ENCODE data around the gene OLFML1. TPM values are rescaled to one million over a fixed set of nuclear protein-coding genes. Genes with fewer than 3 reads are reported as not detected.

OLFML1 gene
- total RNA-seq, 1 experiment from 2014 or later: not detected

- no peak overlapping the region for H2BK20ac ChIP-seq (ENCODE audit: low read depth, low read length, poor library complexity, severe bottlenecking)
- no peak overlapping the region for H2AFZ ChIP-seq (ENCODE audit: low read length)
- Mint-ChIP-seq H3K36me3 (ENCODE audit: insufficient read depth in 1 of 3, low read depth in 3 of 3) (no peaks in the 10 kb centered on the region), H3K4me1 (peaks cover 14 to 16% of the 10 kb centered on the region in 2 experiments), H3K4me3 (no peak overlapping the region), H3K27ac (no peak overlapping the region), H3K27me3 (ENCODE audit: low read depth) (peaks cover 10% of the 10 kb centered on the region), H3K9me3 (no peaks in the 10 kb centered on the region)
- no peak overlapping the region for H3K4me2 ChIP-seq (ENCODE audit: insufficient read depth, insufficient read length, low read length)
- H3K4ac ChIP-seq (ENCODE audit: low read depth, low read length): no peak overlapping the region
- no peaks in the 10 kb centered on the region for H3K27me3 ChIP-seq (ENCODE audit: insufficient read depth, low read length)
- no peak overlapping the region for H4K91ac ChIP-seq (ENCODE audit: insufficient read length, low read depth, low read length)
- H2BK15ac ChIP-seq (ENCODE audit: low read depth, low read length): no peak overlapping the region
- H3K18ac ChIP-seq (ENCODE audit: insufficient read length, low read depth, low read length): no peak overlapping the region
- H3K23ac ChIP-seq (ENCODE audit: insufficient read length, low read depth, low read length): no peak overlapping the region
- no peak overlapping the region for H3K27ac ChIP-seq (ENCODE audit: insufficient read length, low read depth, low read length)
- no peaks in the 10 kb centered on the region for H3K79me2 ChIP-seq (ENCODE audit: insufficient read depth, low read length)
- H3K4me1 ChIP-seq (ENCODE audit: insufficient read depth, low read length): no peaks in the 10 kb centered on the region
- H3K56ac ChIP-seq (ENCODE audit: insufficient read length, low read depth, low read length): no peak overlapping the region
- H3K14ac ChIP-seq (ENCODE audit: insufficient read depth, low read length): no peak overlapping the region
- no peak overlapping the region for H2BK120ac ChIP-seq (ENCODE audit: low read depth, low read length, poor library complexity, severe bottlenecking)
- DNase-seq: no peak
- no peaks in the 10 kb centered on the region for H3K9me3 ChIP-seq (ENCODE audit: control insufficient read depth, low read depth, low read length)
- H3T11ph ChIP-seq (ENCODE audit: low read length): no peak overlapping the region
- no peak overlapping the region for H3K9ac ChIP-seq (ENCODE audit: extremely low read depth, insufficient read length, low read length)
- H2BK5ac ChIP-seq (ENCODE audit: insufficient read length, low read length): no peak overlapping the region
- TF ChIP-seq CTCF (conservative IDR thresholded peaks at IDR 0.05): no peak
- no peaks in the 10 kb centered on the region for H3K79me1 ChIP-seq (ENCODE audit: insufficient read depth, low read depth, low read length, poor library complexity, severe bottlenecking)
- no peak overlapping the region for H4K8ac ChIP-seq (replicated peaks; ENCODE audit: insufficient read length, low read depth, low read length)
- no peak overlapping the region for H4K5ac ChIP-seq (ENCODE audit: insufficient read length, low read depth, low read length)
- H2AK5ac ChIP-seq (ENCODE audit: insufficient read length, low read length): no peak overlapping the region
- H4K20me1 ChIP-seq (ENCODE audit: control insufficient read depth, insufficient read depth, insufficient read length): no peaks in the 10 kb centered on the region
- H2BK12ac ChIP-seq (ENCODE audit: insufficient read length, low read depth, low read length): no peak overlapping the region
- no CpG with 5 or more reads among the region's 4 CpGs for WGBS (ENCODE audit: extremely low coverage, insufficient read length, low lambda C conversion rate)
- H3K23me2 ChIP-seq (ENCODE audit: insufficient read length, low read depth, low read length, poor library complexity, severe bottlenecking): no peaks in the 10 kb centered on the region
These were observed 35.5 kb upstream of the OLFML1 start for GRCh38 chr11:7449841-7450214.
